Activated CD4-positive, alpha-beta T cell treated with anti-CD3 and anti-CD28 coated beads, Interleukin-2, amount 10 ng/mL, durations not matched to agents 24 days and 14 days (primary cell): ENCODE measurements around the gene ARSJ. TPM values are rescaled to one million over a fixed set of nuclear protein-coding genes. Genes with fewer than 3 reads are reported as not detected.
"Not testable (repeated sequence)": the region's sequence is repeated elsewhere in the genome, so short reads cannot be mapped to it uniquely, and the experiment has no call there.

ENCODE experiments used
- DNase-seq: peaks from one replicate; pipeline ENCODE4 v3.0.0; 2022
- H3K27ac Mint-ChIP-seq: one replicate; pipeline ENCODE4 v1.8.0; 2022; ENCODE audit warnings: mild to moderate bottlenecking, mixed read lengths
- H3K27me3 Mint-ChIP-seq: one replicate; pipeline ENCODE4 v1.8.0; 2022; ENCODE audit warnings: mixed read lengths
- H3K36me3 Mint-ChIP-seq: one replicate; pipeline ENCODE4 v1.8.0; 2022; ENCODE audit warnings: low read depth, mild to moderate bottlenecking, mixed read lengths
- H3K4me1 Mint-ChIP-seq: one replicate; pipeline ENCODE4 v1.8.0; 2021; ENCODE audit warnings: mixed read lengths
- H3K4me3 Mint-ChIP-seq: one replicate; pipeline ENCODE4 v1.8.0; 2022; ENCODE audit warnings: mild to moderate bottlenecking, moderate library complexity, mixed read lengths
- H3K9me3 Mint-ChIP-seq: one replicate; pipeline ENCODE4 v1.8.0; 2021; ENCODE audit warnings: mixed read lengths
- intact Hi-C: fragments of 100-400 bp; cut with micrococcal nuclease; formaldehyde crosslinking; loops from one replicate; pipeline ENCODE4 v1.15.1; 2023
- total RNA-seq: library from RNA; stranded (reverse); gene quantifications from 2 replicates; pipeline ENCODE4 v1.2.3, GENCODE V29; 2022

ARSJ gene
- total RNA-seq, 1 donor from 2014 or later, result not detected

GRCh38 chr4:113958766-113959538 is 20.5 kb downstream of the ARSJ start:
- Mint-ChIP-seq H3K36me3 (no peaks in the 10 kb centered on the region), H3K27me3 (peaks cover 23% of the 10 kb centered on the region), H3K27ac (no peak overlapping the region), H3K9me3 (peaks cover 11% of the 10 kb centered on the region), H3K4me3 (no peak overlapping the region), H3K4me1 (peaks cover 3% of the 10 kb centered on the region)
- no peak for DNase-seq
- intact Hi-C loops, result no loop called here

GRCh38 chr4:113957956-113958355 is 21.5 kb downstream of the ARSJ start:
- H3K36me3 Mint-ChIP-seq, result no peaks in the 10 kb centered on the region
- H3K9me3 Mint-ChIP-seq, result peaks cover 6% of the 10 kb centered on the region
- peaks cover 23% of the 10 kb centered on the region for H3K27me3 Mint-ChIP-seq
- peaks cover 3% of the 10 kb centered on the region for H3K4me1 Mint-ChIP-seq
- DNase-seq, result no peak
- H3K27ac Mint-ChIP-seq, result no peak overlapping the region
- intact Hi-C loops, result no loop called here
- no peak overlapping the region for H3K4me3 Mint-ChIP-seq

DNA sequence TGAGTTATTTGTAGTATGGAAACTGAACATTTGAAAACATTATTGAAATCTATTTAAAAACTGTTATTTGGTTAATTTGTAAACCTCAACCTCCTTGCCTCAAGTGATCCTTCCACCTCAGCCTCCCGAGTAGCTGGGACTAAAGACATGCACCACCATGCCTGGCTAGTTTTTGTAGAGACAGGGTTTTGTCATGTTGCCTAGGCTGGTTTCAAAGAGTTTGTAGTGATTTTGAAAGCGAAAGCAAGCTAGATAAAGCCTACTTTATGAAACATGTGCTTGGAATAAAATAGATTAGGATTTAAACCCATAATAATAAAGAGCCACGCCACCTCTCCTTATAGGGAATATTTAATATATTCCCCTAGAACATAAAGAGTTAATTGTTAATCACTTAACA is 23.5 kb downstream of the ARSJ start:
- H3K27me3 Mint-ChIP-seq, result peaks cover 33% of the 10 kb centered on the region
- H3K27ac Mint-ChIP-seq, result no peak overlapping the region
- H3K9me3 Mint-ChIP-seq, result no peaks in the 10 kb centered on the region
- DNase-seq, result no peak
- peaks cover 3% of the 10 kb centered on the region for H3K4me1 Mint-ChIP-seq
- no peak overlapping the region for H3K4me3 Mint-ChIP-seq
- intact Hi-C loops, result no loop called here
- no peaks in the 10 kb centered on the region for H3K36me3 Mint-ChIP-seq

- intact Hi-C loops, result no loop called here
- H3K27me3 Mint-ChIP-seq, result peaks cover 33% of the 10 kb centered on the region
- H3K27ac Mint-ChIP-seq, result no peak overlapping the region
- H3K4me1 Mint-ChIP-seq, result peaks cover 3% of the 10 kb centered on the region
- H3K4me3 Mint-ChIP-seq, result no peak overlapping the region
- no peaks in the 10 kb centered on the region for H3K9me3 Mint-ChIP-seq
- no peak for DNase-seq
- no peaks in the 10 kb centered on the region for H3K36me3 Mint-ChIP-seq
Measured at GRCh38 chr4:113955411-113955810, 24.0 kb downstream of the ARSJ start.

- Mint-ChIP-seq H3K4me3 (no peak overlapping the region), H3K36me3 (no peaks in the 10 kb centered on the region), H3K27me3 (peaks cover 28% of the 10 kb centered on the region), H3K27ac (no peak overlapping the region), H3K4me1 (peaks cover 3% of the 10 kb centered on the region), H3K9me3 (no peaks in the 10 kb centered on the region)
- intact Hi-C loops, result no loop called here
- DNase-seq, result no peak
Measured at GRCh38 chr4:113953888-113954287, 25.6 kb downstream of the ARSJ start.

DNA sequence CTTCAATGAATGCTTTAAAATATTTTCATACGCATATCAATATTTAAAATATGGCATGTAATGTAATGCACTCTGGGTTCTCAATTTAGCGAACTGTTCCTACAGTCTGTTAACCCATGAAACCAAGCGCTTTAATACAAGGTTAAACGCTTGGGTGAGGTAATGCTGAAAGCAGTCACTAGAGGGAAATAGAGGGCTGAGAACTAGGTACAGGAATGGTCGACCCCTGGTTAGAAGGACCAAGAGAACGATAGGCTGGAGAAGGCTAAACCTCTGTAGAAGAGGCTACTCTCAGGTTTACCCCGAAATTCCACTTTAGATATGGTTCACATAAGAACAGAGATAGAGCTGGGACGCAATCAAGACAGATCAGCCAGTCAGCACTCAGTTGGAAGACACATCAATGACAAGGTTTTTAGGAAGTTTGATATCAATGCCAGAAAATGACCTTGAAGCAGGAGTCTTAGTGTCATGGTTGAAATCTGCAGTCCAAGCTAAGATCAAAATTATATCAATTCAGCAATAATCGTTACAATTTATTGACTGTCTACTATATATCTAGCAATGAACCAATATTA is 26.9 kb downstream of the ARSJ start:
- DNase-seq, result peak; percentile 68

GRCh38 chr4:113951263-113951662 is 28.2 kb downstream of the ARSJ start:
- no peaks in the 10 kb centered on the region for H3K9me3 Mint-ChIP-seq
- H3K4me1 Mint-ChIP-seq, result peaks cover 3% of the 10 kb centered on the region
- intact Hi-C loops, result no loop called here
- no peaks in the 10 kb centered on the region for H3K36me3 Mint-ChIP-seq
- H3K4me3 Mint-ChIP-seq, result no peak overlapping the region
- H3K27me3 Mint-ChIP-seq, result peaks cover 14% of the 10 kb centered on the region
- no peak for DNase-seq
- H3K27ac Mint-ChIP-seq, result no peak overlapping the region

More for the DNA sequence above, 26.9 kb downstream of the ARSJ start:
- peaks cover 3% of the 10 kb centered on the region for H3K4me1 Mint-ChIP-seq
- H3K4me3 Mint-ChIP-seq, result no peak overlapping the region
- no peaks in the 10 kb centered on the region for H3K36me3 Mint-ChIP-seq
- no peaks in the 10 kb centered on the region for H3K9me3 Mint-ChIP-seq
- intact Hi-C loops, result loop anchor here (1.0 kb wide), 1 partner anchor 119 kb away; no protein-coding TSS in a partner anchor
- no peak overlapping the region for H3K27ac Mint-ChIP-seq
- H3K27me3 Mint-ChIP-seq, result peaks cover 23% of the 10 kb centered on the region

DNA sequence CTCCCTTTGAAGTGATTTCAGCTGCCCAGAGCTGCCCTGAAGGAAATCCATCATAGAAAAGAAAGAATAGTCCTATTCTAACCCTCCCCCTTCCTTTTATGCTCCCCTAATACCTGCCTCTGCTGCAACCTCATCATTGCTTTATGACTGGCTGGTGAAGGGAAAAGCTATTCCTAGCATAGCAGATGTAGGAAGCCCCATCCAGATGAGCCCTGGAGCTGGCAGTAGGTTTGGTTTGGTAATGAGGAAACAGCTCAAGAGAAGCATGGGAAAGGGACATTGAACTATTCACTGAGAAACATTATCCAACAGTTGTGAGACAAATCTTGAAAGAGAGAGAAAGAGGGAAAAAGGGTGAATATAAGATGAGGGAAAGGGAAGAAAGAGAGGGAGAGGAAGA is 29.2 kb downstream of the ARSJ start:
- DNase-seq, result no peak
- H3K36me3 Mint-ChIP-seq, result no peaks in the 10 kb centered on the region
- H3K4me1 Mint-ChIP-seq, result no peaks in the 10 kb centered on the region
- H3K9me3 Mint-ChIP-seq, result no peaks in the 10 kb centered on the region
- no peak overlapping the region for H3K27ac Mint-ChIP-seq
- no peak overlapping the region for H3K4me3 Mint-ChIP-seq
- intact Hi-C loops, result no loop called here
- H3K27me3 Mint-ChIP-seq, result peaks cover 12% of the 10 kb centered on the region

DNA sequence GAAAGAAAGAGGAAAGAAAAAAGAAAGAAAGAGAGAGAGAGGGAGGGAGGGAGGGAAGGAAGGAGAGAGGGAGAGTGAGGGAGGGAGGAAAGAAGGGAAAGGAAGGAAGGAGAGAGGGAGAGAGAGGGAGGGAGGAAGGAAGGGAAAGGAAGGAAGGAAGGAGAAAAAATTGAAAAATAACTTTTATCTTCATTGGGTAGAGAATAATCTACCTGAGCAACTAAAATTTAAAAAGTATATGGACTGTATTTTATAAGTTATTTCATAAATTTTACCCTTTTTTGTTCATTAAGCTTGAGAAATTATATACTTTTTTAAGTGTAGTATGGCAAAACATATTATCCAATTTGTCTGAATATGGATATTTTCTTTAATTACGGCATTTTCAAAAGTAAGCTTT is 32.0 kb downstream of the ARSJ start:
- H3K4me1 Mint-ChIP-seq, result peaks cover 8% of the 10 kb centered on the region
- intact Hi-C loops, result no loop called here
- no peak for DNase-seq
- no peaks in the 10 kb centered on the region for H3K9me3 Mint-ChIP-seq
- no peak overlapping the region for H3K4me3 Mint-ChIP-seq
- no peaks in the 10 kb centered on the region for H3K36me3 Mint-ChIP-seq
- no peak overlapping the region for H3K27ac Mint-ChIP-seq
- H3K27me3 Mint-ChIP-seq, result peaks cover 9% of the 10 kb centered on the region

- Mint-ChIP-seq H3K4me3 (no peak overlapping the region), H3K27me3 (peaks cover 2% of the 10 kb centered on the region), H3K27ac (no peak overlapping the region), H3K4me1 (peaks cover 8% of the 10 kb centered on the region), H3K9me3 (no peaks in the 10 kb centered on the region), H3K36me3 (no peaks in the 10 kb centered on the region)
- intact Hi-C loops, result no loop called here
- DNase-seq, result no peak
Measured at GRCh38 chr4:113945906-113946305, 33.5 kb downstream of the ARSJ start.

DNA sequence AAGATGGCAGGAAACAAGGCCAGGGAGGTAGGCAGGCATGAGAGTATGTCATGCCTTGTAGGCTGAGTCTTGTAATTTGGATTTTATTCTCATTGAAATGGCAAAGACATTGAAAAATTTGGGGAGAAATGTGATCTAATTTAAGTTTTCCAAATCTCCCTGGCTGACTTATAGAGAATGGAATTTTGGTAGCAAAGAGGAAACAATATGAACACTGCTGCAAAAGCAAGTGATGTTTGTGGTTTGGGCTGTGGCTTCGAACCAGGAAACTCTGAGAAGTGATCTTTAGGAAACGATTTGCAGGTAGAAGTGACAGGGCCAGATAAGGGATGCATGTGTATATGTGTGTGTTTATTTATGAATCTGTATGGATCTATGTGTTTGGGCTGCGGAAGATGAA is 35.6 kb downstream of the ARSJ start:
- peak; percentile 58 for DNase-seq
- no peak overlapping the region for H3K4me3 Mint-ChIP-seq
- peaks cover 8% of the 10 kb centered on the region for H3K4me1 Mint-ChIP-seq
- no peaks in the 10 kb centered on the region for H3K9me3 Mint-ChIP-seq
- intact Hi-C loops, result no loop called here
- H3K27me3 Mint-ChIP-seq, result peaks cover 2% of the 10 kb centered on the region
- no peaks in the 10 kb centered on the region for H3K36me3 Mint-ChIP-seq
- no peak overlapping the region for H3K27ac Mint-ChIP-seq

DNA sequence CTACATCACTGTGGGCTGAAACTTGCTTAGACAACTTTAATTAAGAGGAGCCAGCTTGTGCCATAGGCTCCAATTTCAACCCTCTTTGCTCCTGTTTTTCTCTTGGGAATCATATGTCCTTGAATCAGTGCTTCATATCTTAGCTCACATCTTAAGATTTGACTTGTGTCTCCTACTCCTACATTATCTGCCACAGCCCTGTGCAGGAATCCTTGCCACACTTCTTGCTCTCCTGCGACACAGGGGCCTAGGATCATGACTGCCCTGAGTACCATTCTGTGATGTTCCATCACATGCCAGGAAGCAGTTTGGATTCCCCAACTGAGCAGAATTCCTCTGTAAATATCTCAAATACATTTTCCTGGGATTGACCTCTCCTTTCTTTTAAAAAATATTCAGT is 36.4 kb downstream of the ARSJ start:
- Mint-ChIP-seq H3K4me1 (peaks cover 8% of the 10 kb centered on the region), H3K27ac (no peak overlapping the region), H3K36me3 (no peaks in the 10 kb centered on the region), H3K27me3 (peaks cover 2% of the 10 kb centered on the region), H3K4me3 (no peak overlapping the region), H3K9me3 (no peaks in the 10 kb centered on the region)
- intact Hi-C loops, result no loop called here
- no peak for DNase-seq

DNA sequence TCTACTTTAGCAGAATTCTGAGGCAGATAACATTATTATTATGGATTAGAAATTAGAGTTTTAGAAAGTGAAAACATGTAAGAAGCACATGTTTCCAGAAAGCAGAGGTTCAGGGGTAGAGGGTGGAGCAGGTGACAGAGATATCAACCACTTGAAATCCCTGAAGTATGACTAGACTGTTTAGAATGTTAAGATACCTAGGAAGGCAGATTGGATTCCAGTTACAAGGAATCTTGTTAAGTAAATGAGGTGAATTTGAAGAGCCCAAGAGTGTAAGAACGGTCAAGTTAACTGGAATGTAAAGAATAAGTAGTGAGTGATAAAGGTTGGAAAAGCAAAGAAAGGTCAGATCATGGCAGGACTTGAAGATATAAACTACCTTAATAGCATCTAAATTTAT is 37.6 kb downstream of the ARSJ start:
- DNase-seq, result no peak
- no peak overlapping the region for H3K27ac Mint-ChIP-seq
- H3K36me3 Mint-ChIP-seq, result no peaks in the 10 kb centered on the region
- H3K27me3 Mint-ChIP-seq, result peaks cover 2% of the 10 kb centered on the region
- H3K4me1 Mint-ChIP-seq, result peaks cover 8% of the 10 kb centered on the region
- H3K4me3 Mint-ChIP-seq, result no peak overlapping the region
- no peaks in the 10 kb centered on the region for H3K9me3 Mint-ChIP-seq
- intact Hi-C loops, result no loop called here

GRCh38 chr4:113940103-113940502 is 39.3 kb downstream of the ARSJ start:
- H3K27ac Mint-ChIP-seq, H3K4me1 Mint-ChIP-seq, DNase-seq, intact Hi-C loops, H3K27me3 Mint-ChIP-seq, H3K36me3 Mint-ChIP-seq, H3K4me3 Mint-ChIP-seq, H3K9me3 Mint-ChIP-seq: not testable (repeated sequence)

- no peaks in the 10 kb centered on the region for H3K4me1 Mint-ChIP-seq
- intact Hi-C loops, result no loop called here
- no peak for DNase-seq
- H3K36me3 Mint-ChIP-seq, result no peaks in the 10 kb centered on the region
- H3K27ac Mint-ChIP-seq, result no peak overlapping the region
- peaks cover 5% of the 10 kb centered on the region for H3K27me3 Mint-ChIP-seq
- H3K4me3 Mint-ChIP-seq, result no peak overlapping the region
- H3K9me3 Mint-ChIP-seq, result no peaks in the 10 kb centered on the region
Measured at GRCh38 chr4:113935190-113935589, 44.3 kb downstream of the ARSJ start.
